CD4-positive, alpha-beta T cell treated with Interleukin-10 for 1 hour (primary cell): ENCODE measurements around the gene COG1.
A peak's percentile ranks its signal among the peaks of the same experiment; 100 is the strongest.
"Not testable (repeated sequence)": the region's sequence is repeated elsewhere in the genome, so short reads cannot be mapped to it uniquely, and the experiment has no call there.

Source experiments
- DNase-seq: peaks from one replicate; pipeline ENCODE4 v3.0.0-alpha.2; 2020

COG1 gene, protein sequence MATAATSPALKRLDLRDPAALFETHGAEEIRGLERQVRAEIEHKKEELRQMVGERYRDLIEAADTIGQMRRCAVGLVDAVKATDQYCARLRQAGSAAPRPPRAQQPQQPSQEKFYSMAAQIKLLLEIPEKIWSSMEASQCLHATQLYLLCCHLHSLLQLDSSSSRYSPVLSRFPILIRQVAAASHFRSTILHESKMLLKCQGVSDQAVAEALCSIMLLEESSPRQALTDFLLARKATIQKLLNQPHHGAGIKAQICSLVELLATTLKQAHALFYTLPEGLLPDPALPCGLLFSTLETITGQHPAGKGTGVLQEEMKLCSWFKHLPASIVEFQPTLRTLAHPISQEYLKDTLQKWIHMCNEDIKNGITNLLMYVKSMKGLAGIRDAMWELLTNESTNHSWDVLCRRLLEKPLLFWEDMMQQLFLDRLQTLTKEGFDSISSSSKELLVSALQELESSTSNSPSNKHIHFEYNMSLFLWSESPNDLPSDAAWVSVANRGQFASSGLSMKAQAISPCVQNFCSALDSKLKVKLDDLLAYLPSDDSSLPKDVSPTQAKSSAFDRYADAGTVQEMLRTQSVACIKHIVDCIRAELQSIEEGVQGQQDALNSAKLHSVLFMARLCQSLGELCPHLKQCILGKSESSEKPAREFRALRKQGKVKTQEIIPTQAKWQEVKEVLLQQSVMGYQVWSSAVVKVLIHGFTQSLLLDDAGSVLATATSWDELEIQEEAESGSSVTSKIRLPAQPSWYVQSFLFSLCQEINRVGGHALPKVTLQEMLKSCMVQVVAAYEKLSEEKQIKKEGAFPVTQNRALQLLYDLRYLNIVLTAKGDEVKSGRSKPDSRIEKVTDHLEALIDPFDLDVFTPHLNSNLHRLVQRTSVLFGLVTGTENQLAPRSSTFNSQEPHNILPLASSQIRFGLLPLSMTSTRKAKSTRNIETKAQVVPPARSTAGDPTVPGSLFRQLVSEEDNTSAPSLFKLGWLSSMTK

DNA sequence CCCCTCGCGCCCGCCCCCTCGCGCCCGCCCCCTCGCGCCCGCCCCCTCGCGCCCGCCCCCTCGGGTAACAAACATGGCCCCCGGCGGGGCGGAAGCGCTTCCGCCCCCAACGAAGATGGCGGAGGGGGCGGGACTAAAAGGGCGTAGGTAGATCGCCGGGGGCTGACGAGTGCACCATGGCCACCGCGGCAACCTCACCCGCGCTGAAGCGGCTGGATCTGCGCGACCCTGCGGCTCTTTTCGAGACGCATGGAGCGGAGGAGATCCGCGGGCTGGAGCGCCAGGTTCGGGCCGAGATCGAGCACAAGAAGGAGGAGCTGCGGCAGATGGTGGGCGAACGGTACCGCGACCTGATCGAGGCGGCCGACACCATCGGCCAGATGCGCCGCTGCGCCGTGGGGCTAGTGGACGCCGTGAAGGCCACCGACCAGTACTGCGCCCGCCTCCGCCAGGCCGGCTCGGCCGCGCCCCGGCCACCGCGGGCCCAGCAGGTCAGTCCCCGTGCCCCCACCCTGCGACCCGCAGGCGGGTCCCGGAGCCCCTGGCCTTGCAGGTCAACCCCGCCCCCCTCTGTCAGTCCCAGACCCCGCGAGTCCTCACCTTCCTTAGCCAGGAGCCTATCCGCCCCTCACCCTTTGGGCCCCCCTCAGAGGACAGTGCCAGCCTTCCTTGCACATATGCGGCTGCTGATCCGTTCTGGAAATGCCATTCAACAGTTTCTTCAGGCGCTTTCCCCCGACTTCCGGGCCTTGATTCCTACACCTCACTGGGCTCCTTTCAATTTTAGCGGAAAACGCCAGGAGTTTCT lies at the start of gene COG1:
COG1 (plus strand) TSS at position 162 of the 808 bp plus-strand sequence; CDS start at position 177, 15 bp downstream.
- peak; percentile 89 for DNase-seq

DNA sequence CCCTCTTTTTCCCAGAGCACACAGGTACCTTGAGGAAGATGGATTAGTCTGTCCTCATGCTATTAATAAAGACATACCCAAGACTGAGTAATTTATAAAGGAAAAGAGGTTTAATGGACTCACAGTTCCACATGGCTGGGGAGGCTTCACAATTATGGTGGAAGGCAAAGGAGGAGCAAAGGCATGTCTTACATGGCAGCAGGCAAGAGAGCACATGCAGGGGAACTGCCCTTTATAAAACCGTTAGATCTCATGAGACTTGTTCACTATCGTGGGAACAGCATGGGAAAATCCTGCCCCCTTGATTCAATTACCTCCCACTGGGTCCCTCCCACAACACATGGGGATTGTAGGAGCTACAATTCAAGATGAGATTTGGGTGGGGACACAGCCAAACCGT lies 48.6 kb upstream of the COG1 start:
- not testable (repeated sequence) for DNase-seq

DNA sequence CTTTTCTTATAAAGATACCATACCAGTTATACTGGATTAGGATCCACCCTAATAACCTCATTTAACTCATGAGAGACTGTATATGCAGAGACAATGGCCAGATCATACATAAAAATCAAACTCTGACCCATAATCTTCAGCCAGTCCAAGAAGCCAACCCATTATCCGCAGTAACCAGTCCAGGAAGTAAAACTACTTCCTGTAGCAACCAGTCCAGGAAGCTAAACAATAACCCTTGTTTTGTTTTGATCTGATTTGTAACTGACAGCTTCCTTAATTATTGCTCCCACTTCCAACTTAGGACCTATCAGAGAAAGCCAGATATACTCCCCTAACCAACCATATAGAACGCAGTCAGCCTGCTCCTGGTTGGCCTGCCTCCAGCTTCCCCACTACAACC lies 47.2 kb upstream of the COG1 start:
- DNase-seq, result no peak

DNA sequence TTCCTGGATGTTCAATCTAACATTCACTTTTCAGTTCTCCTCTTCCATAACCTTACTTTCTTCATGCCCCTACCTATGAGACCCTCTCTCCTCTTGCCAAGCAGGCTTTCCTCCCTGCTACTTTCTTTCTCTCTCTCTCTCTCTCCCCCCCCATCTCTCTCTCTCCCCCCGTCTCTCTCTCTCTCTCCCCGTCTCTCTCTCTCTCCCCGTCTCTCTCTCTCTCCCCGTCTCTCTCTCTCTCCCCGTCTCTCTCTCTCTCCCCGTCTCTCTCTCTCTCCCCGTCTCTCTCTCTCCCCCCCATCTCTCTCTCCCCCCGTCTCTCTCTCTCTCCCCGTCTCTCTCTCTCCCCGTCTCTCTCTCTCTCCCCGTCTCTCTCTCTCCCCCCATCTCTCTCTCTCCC lies 45.1 kb upstream of the COG1 start:
- DNase-seq, result not testable (repeated sequence)

DNA sequence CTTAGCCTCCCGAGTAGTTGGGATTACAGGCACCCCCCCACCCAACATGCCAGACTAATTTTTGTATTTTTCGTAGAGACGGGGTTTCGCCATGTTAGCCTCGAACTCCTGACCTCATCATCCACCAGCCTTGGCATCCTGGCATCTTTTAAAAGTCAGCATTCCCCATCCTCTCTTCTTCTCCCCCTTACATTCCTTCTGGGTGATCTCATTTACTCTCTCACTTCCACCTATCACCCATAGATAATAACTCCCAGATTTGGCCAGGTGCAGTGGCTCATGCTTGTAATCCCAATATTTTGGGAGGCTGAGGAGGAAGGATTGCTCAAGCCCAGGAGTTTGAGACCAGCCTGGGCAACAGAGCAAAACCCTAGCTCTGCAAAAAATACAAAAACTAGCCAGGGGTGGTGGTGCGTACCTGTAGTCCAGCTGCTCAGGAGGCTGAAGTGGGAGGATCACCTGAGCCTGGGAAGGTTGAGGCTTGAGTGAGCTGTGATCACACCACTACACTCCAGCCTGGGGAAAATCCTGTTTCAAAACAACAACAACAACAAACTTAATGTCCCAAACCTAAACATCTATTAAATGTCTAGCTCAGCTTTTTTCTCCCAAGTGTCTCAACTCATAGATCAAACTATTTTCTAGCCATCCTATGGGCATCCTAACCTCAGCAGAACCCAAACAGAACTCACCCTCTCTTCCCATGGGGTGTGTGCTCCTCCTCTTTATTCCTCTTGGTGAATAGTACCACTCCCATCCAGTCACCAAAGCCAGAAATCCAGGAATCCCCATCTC lies 44.1 kb upstream of the COG1 start:
- no peak for DNase-seq

DNA sequence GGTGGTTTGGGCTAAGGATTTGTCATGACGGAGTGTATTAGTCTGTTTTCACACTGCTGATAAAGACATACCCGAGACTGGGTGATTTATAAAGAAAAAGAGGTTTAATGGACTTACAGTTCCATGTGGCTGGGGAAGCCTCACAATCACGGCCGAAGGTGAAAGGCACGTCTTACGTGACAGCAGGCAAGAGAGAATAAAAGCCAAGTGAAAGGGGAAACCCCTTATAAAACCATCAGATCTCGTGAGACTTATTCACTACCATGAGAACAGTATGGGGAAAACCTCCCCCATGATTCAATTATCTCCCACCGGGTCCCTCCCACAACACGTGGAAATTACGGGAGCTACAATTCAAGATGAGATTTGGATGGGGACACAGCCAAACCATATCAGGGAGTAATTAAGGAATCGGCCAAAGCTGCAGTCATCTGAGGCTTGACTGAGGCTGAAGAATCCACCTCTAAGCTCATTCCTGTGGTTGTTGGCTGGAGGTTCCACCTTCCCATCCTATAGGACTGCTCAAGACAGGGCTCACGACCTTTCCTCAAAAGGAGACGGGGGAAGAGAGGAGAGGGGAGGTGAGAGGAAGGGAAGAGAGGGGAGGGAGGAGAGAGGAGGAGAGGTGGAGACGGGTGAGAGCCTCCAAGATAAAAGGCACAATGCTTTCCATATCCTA lies 42.1 kb upstream of the COG1 start:
- DNase-seq, result not testable (repeated sequence)

DNA sequence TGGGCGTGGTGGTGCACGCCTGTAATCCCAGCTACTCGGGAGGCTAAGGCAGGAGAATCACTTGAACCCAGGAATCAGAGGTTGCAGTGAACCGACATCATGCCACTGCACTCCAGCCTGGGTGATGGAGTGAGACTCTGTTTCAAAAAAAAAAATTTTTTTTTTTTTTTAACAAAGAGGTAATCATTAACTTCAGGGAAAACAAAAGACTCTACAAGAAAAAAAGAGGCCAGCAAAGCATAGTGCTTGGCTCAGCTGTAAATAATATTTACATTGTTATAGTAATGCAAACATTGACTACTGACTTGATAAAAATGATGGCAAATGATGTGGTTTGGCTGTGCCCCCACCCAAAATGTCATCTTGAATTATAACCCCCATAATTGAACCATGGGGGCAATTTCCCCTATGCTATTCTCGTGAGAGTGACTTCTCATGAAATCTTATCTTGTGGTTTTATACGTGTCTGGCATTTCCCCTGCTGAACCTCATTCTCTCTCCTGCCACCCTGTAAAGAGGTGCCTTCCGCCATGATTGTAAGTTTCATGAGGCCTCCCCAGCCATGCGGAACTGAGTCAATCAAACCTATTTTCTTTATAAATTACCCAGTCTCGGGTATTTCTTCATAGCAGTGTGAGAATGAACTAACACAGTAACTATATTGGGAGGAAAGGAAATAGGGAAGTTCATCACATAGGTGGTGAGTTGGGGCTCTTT lies 40.8 kb upstream of the COG1 start:
- no peak for DNase-seq

DNA sequence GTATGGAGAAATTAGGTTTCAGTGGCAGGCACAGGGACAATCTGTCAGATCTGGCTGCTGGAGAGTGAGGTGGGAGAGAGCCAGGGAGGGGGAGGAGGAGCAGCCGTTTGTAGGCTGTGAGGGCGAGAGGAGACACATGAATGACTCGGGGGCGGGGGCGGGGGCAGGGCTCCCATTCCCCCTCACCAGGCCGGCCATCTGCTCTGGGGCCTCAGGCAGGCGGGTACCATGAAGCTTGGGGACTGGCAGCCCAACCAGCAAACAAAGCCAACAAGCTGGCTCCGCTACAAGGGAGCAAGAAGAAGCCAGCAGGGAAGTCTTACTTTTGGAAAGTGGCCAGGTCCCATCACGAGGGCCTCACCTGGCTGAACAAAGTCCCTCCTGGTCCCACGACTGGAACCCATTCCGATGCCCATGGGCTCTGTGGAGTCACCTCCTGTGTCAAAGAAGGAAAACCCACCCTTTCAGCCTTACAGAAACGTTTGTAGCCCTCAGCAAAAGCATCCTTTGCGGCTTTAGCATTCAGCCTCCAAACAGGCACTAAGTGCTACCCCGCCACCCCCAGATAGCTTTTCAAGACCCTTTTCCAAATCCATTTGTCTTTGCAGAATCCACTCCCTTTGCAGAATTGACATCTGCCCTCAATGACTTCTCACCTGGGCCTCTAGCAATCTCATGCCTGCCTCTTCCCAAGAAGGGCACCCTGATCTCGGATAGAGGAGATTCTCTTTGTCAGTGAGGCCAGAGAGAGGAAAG lies 37.3 kb upstream of the COG1 start:
- no peak for DNase-seq

DNA sequence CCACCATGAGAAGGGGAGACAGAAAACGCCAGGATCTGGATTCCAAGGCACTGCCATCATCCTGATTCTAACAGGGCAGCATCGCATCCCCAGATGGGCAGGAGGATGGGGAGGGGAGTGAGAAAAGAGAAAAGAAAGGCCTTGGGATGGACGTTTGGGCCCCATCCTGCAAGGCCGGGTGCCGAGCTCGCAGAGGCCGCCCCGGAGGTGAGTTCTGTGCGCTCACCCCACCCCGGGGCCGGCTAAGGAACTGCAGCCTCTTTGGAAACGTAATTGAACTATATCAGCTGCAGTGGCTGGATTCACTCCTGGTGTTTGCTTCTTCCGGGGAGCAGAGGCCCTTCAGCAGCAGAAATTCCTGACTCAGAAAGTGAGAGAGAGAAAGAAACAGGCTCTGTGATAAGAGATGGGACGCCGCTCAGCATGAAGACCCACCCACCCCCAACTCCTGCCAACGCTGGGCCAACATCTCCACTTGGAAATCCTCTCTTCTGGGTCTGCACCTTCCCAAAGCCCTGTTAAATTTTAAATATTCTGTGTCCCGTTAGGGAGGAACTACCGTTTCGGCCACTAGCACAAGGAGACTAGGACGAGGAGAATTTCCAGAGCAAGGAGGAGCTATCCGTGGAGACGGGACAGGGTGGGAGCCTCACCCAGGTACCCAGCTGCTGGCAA lies 36.6 kb upstream of the COG1 start:
- DNase-seq, result peak; percentile 46

DNA sequence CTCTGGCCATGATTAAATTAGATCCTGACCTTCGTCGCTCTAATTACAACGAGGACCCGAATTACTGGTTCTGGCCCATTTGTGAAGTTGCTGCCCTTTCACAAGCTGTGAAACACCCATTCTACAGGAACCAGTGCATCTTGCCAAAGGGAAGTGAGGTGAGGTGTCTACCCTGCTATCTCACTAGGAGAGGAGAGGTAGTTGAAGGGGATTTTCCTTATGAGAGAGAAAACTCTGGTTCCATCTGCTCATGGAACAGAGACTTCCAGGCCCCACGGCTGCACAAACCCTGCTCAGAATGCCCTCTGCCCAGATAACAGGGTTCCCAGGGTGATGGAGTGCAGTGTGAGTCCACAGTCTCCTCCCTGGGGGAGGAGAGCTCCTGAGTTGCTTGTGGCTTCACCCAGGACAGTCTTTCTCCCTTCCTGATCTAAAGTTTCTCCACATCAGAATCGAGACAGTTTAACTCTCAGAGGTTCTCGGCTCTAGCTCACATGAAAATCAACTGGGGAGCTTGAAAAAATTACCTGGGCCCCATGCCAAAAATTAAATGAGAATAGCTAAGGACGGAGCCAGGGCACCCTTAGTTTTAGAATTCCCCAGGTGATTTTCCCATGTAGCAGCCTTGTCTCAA lies 35.9 kb upstream of the COG1 start:
- no peak for DNase-seq

DNA sequence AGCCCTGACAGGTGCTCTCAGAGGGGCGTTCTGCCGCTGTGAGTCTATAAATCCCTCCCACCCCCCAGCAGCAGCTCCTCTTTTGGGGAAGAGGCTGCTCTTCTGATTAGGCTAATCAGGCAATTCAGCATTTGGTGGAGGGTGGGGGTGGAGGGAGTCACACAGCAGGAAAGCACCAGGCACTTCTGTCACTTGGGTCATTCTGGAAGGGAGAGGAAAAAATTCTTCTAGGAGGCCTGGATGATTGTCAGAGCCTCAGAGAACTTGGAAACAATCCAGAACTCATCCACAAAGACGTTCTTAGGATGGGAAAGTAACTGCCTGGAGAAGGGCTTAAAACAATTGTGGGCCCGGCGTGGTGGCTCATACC lies 35.3 kb upstream of the COG1 start:
- no peak for DNase-seq

DNA sequence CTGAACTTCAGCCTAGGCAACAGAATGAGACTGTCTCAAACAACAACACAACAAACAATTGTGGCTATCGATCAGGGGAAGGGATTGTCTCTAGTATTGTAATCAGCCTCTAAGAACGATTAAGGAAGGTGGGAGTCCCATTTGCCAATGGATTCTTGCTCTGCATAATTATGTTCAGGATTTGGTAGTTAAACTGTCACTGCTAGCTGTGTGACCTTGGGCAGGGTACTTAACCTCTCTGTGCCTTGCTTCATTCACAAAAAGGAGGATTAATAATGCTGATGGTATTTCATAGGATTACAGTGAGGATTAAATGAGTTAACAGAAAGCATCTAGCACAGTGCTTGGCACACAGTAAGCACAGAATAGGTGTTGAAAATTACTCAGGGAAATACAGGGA lies 34.7 kb upstream of the COG1 start:
- DNase-seq, result no peak

DNA sequence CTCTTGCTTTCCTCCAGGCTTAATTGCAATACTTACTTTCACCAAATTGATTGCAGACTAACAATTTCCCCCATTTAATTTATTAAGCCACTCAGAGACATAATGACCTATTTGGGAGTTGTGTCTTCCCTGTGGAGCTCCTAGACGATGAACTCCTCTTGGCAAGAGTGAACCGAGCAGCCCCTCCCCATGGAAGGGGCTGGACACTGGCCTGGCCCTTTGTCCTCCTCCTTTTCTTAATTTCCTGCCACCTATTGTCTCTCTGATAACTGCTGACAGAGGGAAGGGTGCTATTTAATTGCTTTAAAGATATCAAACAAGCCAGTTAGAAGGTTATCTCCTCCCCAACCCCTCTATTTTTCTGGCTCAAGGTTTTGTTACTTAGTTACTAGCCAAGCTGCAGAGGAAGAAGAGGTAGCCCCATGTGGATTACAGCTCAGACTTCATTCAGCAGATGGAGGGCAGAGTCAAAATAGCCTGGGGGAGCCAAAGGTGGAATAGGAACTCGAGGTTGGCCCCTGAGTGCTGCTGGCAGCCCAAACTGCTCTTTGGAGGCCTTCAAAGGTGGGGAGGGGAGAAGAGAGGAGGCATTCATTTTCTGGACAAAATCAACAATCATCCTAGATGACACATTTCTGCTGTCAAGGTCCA lies 31.8 kb upstream of the COG1 start:
- no peak for DNase-seq

DNA sequence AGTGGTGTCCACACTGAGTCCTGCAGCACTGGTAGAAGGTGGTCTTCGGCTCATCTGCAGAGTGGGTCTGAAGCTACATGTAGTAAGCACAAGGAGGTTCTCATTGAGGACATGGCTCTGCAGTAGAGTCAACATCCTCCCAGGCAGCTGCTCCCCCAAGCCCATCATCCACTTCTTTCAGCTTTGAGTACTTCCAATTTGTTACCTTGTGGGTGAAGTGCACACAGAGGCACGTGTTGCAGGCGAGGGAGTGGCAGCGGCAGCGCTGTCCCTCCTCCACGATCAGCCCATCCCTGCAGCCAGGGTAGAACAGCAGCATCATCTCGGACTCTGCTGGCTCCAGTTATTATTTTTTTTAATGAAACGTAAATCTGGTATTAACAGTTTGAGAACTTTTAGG lies 29.8 kb upstream of the COG1 start:
- DNase-seq, result no peak

DNA sequence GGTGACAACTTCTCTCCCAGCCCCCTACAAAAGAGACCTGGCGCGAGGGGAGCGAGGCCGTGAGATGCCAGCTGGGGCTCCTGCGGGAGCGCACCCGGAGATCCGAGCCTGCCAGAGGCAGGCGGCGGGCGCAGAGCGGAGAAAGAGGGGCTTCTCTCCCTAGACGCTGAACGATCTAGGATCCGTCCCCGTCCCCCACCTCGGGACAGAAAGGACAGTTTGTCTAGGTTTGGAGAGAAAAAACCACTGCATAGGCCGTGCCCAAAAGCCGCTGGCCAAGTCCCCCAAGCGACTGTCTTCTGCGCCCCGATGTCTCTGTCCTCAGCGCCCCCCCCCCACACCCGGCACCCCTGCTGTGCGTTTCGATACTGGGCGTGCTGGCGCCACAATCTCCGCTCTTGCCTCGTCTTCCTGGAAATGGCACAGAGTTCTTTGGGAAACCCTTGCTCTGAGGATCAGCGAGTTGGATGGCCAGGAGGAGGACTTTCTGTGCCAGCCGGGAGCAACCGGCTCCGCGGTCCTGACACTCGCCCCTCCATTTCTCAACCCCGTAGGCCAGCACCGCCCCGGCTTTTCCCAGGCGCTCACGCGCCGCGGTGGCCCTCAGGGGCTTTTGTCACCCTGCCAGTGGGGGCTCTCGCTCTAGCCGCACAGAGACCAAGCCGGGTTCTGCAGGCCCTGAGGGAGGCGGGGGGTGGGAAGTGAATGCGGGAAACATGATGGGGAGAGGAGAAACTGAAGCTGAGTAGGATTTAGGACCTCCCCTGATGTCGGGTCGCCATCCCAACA lies 27.0 kb upstream of the COG1 start:
- DNase-seq, result no peak

DNA sequence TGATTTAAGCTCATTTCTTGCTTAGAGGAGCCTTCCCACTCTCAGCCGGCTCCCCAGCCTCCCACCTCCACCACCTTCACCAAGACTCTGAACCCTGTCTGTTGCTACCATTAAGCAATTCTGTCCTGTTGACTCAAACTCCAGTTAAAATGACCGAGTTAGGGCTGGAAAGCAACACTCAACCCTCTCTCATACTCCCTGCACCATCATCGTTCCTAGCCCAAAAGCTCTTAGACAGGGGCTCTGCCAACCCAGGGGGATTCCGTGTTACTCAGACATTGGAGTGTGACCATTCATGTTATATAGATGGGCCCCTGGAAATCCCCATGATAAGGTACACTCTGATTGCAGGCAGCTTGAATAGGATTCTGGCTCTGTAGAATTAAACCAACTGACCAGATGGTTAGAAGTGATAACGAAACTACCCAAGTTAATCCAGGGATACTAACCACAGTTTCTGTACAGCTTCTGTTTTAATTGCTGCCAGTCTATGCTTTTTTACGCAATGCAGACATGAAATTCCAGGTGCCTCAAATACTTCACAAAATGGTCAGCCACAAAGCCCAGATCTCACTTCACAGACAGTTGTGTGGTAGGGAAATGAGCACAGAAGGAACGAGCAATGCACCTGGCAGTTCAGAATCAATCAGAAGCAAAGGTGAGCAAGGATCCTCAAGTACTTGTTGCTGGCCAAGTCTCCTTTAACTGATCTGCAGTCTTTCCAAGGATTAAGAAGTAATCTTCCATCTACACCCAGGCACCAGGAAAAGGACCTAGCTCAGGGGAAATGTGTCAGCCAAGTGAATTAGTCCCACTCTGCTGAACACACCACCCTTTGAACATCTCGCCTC lies 25.9 kb upstream of the COG1 start:
- no peak for DNase-seq

DNA sequence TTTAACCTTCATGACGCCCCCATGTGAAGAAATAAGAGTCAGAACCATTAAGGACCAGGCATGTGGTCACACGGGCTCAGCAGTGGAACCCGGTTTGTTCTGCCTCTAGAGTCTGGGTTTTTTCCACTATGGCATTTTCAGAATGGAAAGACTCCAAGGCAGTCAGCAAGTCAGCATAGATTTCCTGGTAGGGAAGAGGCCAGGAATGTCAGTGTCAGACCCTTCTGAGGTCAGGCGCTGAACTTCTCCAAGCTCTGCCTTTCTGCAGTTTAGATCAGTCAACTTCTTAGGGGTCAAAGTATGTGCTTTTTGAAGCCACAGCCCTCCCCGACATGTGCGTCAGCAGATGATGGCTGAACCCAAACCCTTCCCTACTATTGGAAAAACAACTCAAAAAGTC lies 24.2 kb upstream of the COG1 start:
- DNase-seq, result no peak
